ENCODE results near the gene LRP1. TPM values are rescaled to one million over a fixed set of nuclear protein-coding genes. Genes with fewer than 3 reads are reported as not detected.

The LRP1 gene
- 114 TPM for total RNA-seq

GRCh38 chr12:57127726-57128518 is at the start of gene LRP1:
TSS of gene LRP1 (plus strand) at chr12:57128483. CDS start at chr12:57128965, 482 bp downstream.

DNA sequence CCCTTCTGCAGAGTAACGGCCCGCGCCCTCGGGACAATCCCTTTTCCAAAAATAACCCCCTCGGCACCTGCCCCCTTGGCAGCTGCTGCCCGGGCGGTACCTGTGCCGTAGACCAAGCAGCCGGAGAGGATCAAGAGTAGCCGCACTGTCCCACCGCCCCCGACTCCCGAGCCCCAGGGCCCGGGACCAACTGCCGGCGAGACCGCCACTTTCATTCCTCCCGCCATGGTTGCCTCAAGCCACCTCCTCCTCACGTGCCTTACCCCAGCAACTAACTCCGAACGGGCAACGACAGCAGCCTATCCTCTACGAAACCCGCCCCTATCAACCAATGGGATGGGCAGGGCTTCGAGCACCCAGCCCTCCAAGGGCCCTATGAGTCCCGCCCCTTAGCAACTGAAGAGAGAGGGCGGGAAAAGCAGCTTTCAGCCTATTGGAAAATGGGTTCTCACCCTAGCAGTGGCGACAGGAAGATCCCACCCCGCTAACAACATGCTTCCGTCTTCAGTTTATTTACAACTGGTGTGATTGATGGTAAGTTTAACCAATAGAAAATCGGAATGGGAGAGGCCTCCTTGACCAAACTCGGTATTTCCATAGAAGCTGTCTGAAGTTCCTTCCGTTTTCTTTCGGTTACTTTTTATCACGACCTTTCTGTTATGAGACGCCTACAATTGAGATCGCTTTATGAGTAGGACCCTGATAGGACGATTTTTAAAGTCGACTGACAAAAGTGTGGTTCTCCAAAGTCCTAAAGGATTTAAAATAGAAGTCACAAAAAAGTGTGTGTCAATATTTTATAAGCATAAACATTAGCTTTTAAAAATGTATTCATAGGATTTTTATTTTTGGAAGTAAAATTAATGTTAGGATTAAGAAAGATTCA is 49.5 kb upstream of the LRP1 start, which contains the start of gene NEMP1:
NEMP1 (minus strand) TSS at position 273 of the 886 bp plus-strand sequence; CDS start at position 227, 46 bp downstream.

GRCh38 chr12:57088354-57089270 is 39.7 kb upstream of the LRP1 start, which contains the start of gene NAB2:
TSS of gene NAB2 (plus strand) at chr12:57089114. CDS start at chr12:57089272, 158 bp downstream.

GRCh38 chr12:57111031-57111734 is 17.1 kb upstream of the LRP1 start, which contains the start of gene STAT6:
TSS of gene STAT6 (minus strand) at chr12:57111362. CDS start at chr12:57108278, 3,084 bp downstream.

GRCh38 chr12:57146961-57147944 is 19.0 kb downstream of the LRP1 start, which contains the start of gene LRP1-AS:
TSS of gene LRP1-AS (minus strand) at chr12:57147619.

DNA sequence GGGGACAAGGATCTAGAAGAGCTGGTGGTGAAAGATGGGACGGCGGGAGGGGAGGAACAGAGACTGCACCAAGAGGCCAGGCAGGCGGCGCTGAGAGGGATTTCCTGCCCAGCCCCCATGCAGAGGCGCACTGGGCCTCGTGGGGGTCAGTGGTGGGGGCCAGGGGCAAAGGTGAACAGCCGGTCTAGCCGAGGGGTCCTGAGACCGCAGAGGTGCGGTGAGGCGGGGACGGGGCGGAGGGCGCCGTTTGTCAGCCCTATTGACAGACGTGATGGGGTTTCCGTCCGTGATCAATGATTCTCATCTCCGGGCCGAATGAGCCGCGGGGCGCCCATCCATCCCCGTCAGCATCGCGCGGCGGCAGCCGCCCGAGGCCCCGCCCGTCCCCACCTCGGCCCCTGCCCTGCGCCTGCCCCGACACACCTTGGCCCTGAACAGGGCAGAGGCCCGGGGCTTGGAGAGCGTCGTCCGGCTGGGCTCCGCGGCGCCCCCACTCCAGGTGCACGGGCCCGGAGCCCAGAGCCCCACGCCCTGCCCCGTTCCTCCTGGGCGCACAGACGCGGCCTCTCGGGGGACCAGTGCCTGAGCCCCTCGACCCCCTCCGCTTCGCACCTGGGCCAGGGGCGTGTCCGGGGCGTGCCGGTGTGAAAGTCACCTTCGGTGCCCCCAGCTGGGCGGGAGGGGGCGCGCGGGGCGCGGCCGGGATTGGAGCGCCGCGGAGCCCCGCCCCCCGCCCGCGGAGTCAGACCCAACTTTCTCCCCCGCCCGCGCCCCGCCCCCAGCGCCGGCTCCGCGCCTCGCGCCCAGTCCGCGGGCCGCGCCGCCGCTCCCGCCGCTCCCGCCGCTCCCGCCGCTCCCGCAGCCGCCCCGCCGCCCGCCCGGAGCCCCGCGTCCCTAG is 88.0 kb downstream of the LRP1 start, which contains the start of gene NXPH4:
NXPH4 (plus strand) TSS at position 781 of the 898 bp plus-strand sequence. CDS start 176 bp downstream, outside the sequence.

DNA sequence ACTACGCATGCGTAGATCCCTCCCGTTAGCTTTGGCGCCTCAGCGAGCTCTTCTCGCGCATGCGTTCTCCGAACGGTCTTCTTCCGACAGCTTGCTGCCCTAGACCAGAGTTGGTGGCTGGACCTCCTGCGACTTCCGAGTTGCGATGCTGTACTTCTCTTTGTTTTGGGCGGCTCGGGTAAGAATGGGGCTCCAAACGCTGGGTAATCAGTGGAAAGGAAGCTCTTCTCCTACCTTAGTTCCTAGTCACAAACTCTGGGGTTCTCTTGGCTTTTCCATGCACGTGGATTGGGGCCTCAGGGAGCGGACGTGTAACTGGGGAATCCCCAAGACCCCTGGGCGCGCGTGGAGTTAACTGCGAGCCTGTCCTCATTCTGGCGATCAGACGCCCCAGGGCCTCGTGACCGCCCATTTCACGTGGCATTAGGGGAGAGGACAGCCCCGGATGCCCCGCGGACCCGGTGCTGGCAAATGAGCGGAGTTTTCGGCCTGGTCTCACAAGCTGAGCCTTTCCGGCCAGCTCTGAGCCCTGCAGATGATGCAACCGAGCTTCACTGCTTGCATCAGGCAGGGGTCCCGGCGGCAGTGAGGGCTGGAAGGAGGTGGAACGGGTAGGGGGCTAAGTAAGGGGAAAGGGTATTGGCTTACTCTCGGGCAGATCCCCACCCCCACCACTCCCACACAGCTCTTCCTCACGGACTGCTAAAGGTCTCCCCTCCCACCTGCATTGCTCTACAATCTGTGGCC is 101.5 kb downstream of the LRP1 start, which contains the start of gene SHMT2:
SHMT2 (plus strand) TSS at position 78 of the 747 bp plus-strand sequence; CDS start at position 146, 68 bp downstream.

GRCh38 chr12:57250956-57251355 is 122.7 kb downstream of the LRP1 start, which contains the start of gene STAC3:
TSS of gene STAC3 (minus strand) at chr12:57251187. CDS start at chr12:57249636, 1,551 bp downstream.

Small RNA genes within 50 kb of the gene (small RNA-seq; reads per million reads assigned to genes)
- not detected for gene MIR1228

Other genes with a start within 250 kb of the LRP1 start
- gene SDR9C7, start 194.1 kb upstream of the LRP1 start, total RNA-seq: 0.23 TPM
- 0.23 TPM for gene RDH16, start 170.9 kb upstream of the LRP1 start, total RNA-seq
- 10.1 TPM for gene ZBTB39, start 121.9 kb upstream of the LRP1 start, total RNA-seq
- gene TAC3, start 112.0 kb upstream of the LRP1 start, total RNA-seq: 5.1 TPM
- gene MYO1A, start 78.4 kb upstream of the LRP1 start, total RNA-seq: not detected
- gene NEMP1, start 49.7 kb upstream of the LRP1 start, total RNA-seq: 7.6 TPM
- gene NAB2, start 39.4 kb upstream of the LRP1 start, total RNA-seq: 16.6 TPM
- gene STAT6, start 17.1 kb upstream of the LRP1 start, total RNA-seq: 8.1 TPM
- not detected for gene LRP1-AS, start 19.1 kb downstream of the LRP1 start, total RNA-seq
- 4.4 TPM for gene NXPH4, start 88.3 kb downstream of the LRP1 start, total RNA-seq
- 25.1 TPM for gene SHMT2, start 101.2 kb downstream of the LRP1 start, total RNA-seq
- gene STAC3, start 122.7 kb downstream of the LRP1 start, total RNA-seq: 1.4 TPM